Astrocyte (in vitro differentiated cells and primary cell): ENCODE data around the gene ZNF385D. TPM values are rescaled to one million over a fixed set of nuclear protein-coding genes. Genes with fewer than 3 reads are reported as not detected.
"Not testable (repeated sequence)": the region's sequence is repeated elsewhere in the genome, so short reads cannot be mapped to it uniquely, and the experiment has no call there.

Experiments
- DNase-seq: peaks from one replicate; pipeline ENCODE4 v3.0.0-alpha.2; 2010; ENCODE audit warnings: low read depth
- FAIRE-seq: peaks from 2 replicates; lab custom pipeline; 2011; peaks lifted over from hg19 to GRCh38; lab: Jason Lieb, UNC
- H2AFZ ChIP-seq: 2 replicates; pipeline ENCODE4 v1.6.0; 2012; ENCODE audit warnings: low read depth, low read length, inconsistent platforms
- H3K27ac ChIP-seq: 2 replicates; pipeline ENCODE4 v1.5.1; 2011; ENCODE audit warnings: low read depth, low read length, inconsistent platforms
- H3K27me3 ChIP-seq: 2 replicates; pipeline ENCODE4 v1.6.0; 2011; ENCODE audit warnings: low read length, inconsistent platforms; ENCODE audit not compliant: insufficient read depth
- H3K36me3 ChIP-seq: 2 replicates; pipeline ENCODE4 v1.5.1; 2011; ENCODE audit warnings: low read length, inconsistent platforms; ENCODE audit not compliant: insufficient read depth
- H3K4me1 ChIP-seq: 2 replicates; pipeline ENCODE4 v1.5.1; 2011; ENCODE audit warnings: low read length, inconsistent platforms; ENCODE audit not compliant: insufficient read depth
- H3K4me2 ChIP-seq: 2 replicates; pipeline ENCODE4 v1.6.0; 2012; ENCODE audit warnings: low read length, inconsistent platforms
- H3K4me3 ChIP-seq: 2 replicates; pipeline ENCODE4 v1.5.1; 2011; ENCODE audit warnings: low read depth, mild to moderate bottlenecking, low read length, inconsistent platforms; ENCODE audit not compliant: insufficient read depth
- H3K79me2 ChIP-seq: 2 replicates; pipeline ENCODE4 v1.6.0; 2012; ENCODE audit warnings: mild to moderate bottlenecking, low read length, inconsistent platforms; ENCODE audit not compliant: insufficient read depth
- H3K9ac ChIP-seq: 2 replicates; pipeline ENCODE4 v1.6.0; 2012; ENCODE audit warnings: mild to moderate bottlenecking, low read length, inconsistent platforms
- H3K9me3 ChIP-seq: 2 replicates; pipeline ENCODE4 v1.5.1; 2012; ENCODE audit warnings: low read depth, mild to moderate bottlenecking, low read length, inconsistent platforms; ENCODE audit not compliant: insufficient read depth
- H4K20me1 ChIP-seq: 2 replicates; pipeline ENCODE4 v1.6.0; 2012; ENCODE audit warnings: low read length, inconsistent platforms; ENCODE audit not compliant: insufficient read depth
- H3K27ac Mint-ChIP-seq: one replicate; pipeline ENCODE4 v1.8.0; 2021; ENCODE audit warnings: mild to moderate bottlenecking, mixed read lengths; ENCODE audit not compliant: unreplicated experiment
- H3K27me3 Mint-ChIP-seq: one replicate; pipeline ENCODE4 v1.8.0; 2021; ENCODE audit warnings: low read depth, mixed read lengths; ENCODE audit not compliant: unreplicated experiment
- H3K36me3 Mint-ChIP-seq: one replicate; pipeline ENCODE4 v1.8.0; 2021; ENCODE audit warnings: low read depth, mixed read lengths; ENCODE audit not compliant: unreplicated experiment
- H3K4me1 Mint-ChIP-seq: one replicate; pipeline ENCODE4 v1.8.0; 2021; ENCODE audit warnings: low read depth, mixed read lengths; ENCODE audit not compliant: unreplicated experiment
- H3K4me3 Mint-ChIP-seq: one replicate; pipeline ENCODE4 v1.8.0; 2021; ENCODE audit warnings: mild to moderate bottlenecking, moderate library complexity, mixed read lengths; ENCODE audit not compliant: unreplicated experiment
- H3K9me3 Mint-ChIP-seq: one replicate; pipeline ENCODE4 v1.8.0; 2021; ENCODE audit warnings: mild to moderate bottlenecking, mixed read lengths; ENCODE audit not compliant: unreplicated experiment
- CTCF ChIP-seq: IDR thresholded peaks from 2 replicates; pipeline ENCODE4 v1.5.1; 2011; ENCODE audit warnings: low read depth, mild to moderate bottlenecking, inconsistent platforms, low read length, moderate library complexity; ENCODE audit not compliant: insufficient read depth
- EZH2 ChIP-seq: IDR thresholded peaks from 2 replicates; pipeline ENCODE4 v1.6.1; 2012; ENCODE audit warnings: mild to moderate bottlenecking, low read length, inconsistent platforms; ENCODE audit not compliant: insufficient read depth
- total RNA-seq: library from RNA; stranded (reverse); gene quantifications from 2 replicates; pipeline ENCODE4 v1.2.1, GENCODE V29; 2021

ZNF385D gene
- total RNA-seq, 1 donor from 2014 or later, result 7.8 TPM

GRCh38 chr3:21487520-21487919 lies 263.5 kb downstream of the ZNF385D start:
- peaks cover 4% of the 10 kb centered on the region for H3K4me1 ChIP-seq
- no peak overlapping the region for H3K9ac ChIP-seq
- H3K36me3 ChIP-seq, result no peaks in the 10 kb centered on the region
- H3K27ac ChIP-seq, result no peak overlapping the region
- TF ChIP-seq EZH2 (no peak), CTCF (no peak)
- no peak overlapping the region for H3K4me3 Mint-ChIP-seq
- no peak overlapping the region for H2AFZ ChIP-seq
- no peaks in the 10 kb centered on the region for H3K27me3 Mint-ChIP-seq
- H3K9me3 ChIP-seq, result no peaks in the 10 kb centered on the region
- peaks cover 1% of the 10 kb centered on the region for H3K9me3 Mint-ChIP-seq
- H3K4me1 Mint-ChIP-seq, result no peaks in the 10 kb centered on the region
- no peaks in the 10 kb centered on the region for H3K27me3 ChIP-seq
- H4K20me1 ChIP-seq, result no peaks in the 10 kb centered on the region
- no peak overlapping the region for H3K4me3 ChIP-seq
- peak; percentile 26 for FAIRE-seq
- no peak for DNase-seq
- no peaks in the 10 kb centered on the region for H3K36me3 Mint-ChIP-seq
- H3K4me2 ChIP-seq, result no peak overlapping the region
- H3K27ac Mint-ChIP-seq, result no peak overlapping the region
- no peaks in the 10 kb centered on the region for H3K79me2 ChIP-seq

DNA sequence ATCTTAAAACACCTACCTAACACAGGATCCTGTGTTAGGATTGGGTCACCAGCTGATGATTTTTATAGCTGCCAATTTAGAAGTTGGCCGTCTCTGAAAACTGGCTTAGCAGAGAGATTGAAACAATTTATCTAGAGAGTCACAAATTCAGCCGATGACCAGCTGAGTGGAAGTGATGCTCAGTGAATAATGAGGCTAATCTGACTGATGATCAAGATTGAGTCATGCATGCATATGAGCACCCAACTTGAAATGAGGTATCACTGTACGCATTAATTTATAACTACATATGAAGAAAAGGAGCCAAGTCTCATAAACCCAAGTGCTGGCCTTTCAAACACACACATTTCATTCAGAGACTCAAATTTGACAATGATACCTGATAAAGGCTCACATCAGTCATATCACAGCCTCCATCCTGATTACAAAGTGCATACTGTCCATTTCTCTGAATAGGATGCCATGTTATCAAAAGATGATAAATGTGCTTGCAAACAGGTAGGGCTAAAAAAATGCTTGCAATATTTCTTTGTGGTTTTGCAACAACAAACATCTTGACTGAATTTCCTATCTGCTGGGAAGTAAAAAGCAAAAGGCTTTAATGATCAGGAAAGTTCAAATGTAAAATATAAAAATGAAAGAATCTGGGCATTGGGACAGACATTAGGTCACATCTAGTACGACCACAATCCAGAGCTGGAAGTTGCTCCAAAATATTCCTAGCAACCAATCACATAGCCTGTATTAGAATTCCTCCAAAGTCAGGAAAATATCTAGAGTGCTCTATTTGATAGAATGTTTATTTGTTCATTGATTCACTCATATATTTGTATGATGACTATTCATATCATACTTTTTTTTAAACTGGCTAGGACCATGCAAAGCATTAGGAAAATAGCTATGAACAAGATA lies 264.7 kb downstream of the ZNF385D start:
- FAIRE-seq (peak; percentile 90), DNase-seq (peak; percentile 65)
- H3K9ac ChIP-seq, H3K27me3 Mint-ChIP-seq, H3K4me3 Mint-ChIP-seq, H3K4me2 ChIP-seq, H3K9me3 Mint-ChIP-seq, H3K9me3 ChIP-seq, H3K4me3 ChIP-seq, H3K36me3 ChIP-seq, H3K27ac ChIP-seq, H3K36me3 Mint-ChIP-seq, H3K4me1 Mint-ChIP-seq, H3K27ac Mint-ChIP-seq, H3K27me3 ChIP-seq, H3K79me2 ChIP-seq, H3K4me1 ChIP-seq, H2AFZ ChIP-seq, H4K20me1 ChIP-seq: not testable (repeated sequence)

GRCh38 chr3:21484828-21485144 lies 266.2 kb downstream of the ZNF385D start:
- no peaks in the 10 kb centered on the region for H3K36me3 Mint-ChIP-seq
- H3K4me3 Mint-ChIP-seq, result no peak overlapping the region
- Histone ChIP-seq H3K4me3 (no peak overlapping the region), H3K4me2 (no peak overlapping the region), H3K9ac (no peak overlapping the region), H3K4me1 (peaks cover 4% of the 10 kb centered on the region), H4K20me1 (no peaks in the 10 kb centered on the region), H3K36me3 (no peaks in the 10 kb centered on the region), H3K27me3 (no peaks in the 10 kb centered on the region), H3K79me2 (no peaks in the 10 kb centered on the region), H2AFZ (no peak overlapping the region), H3K9me3 (no peaks in the 10 kb centered on the region), H3K27ac (no peak overlapping the region)
- peaks cover 1% of the 10 kb centered on the region for H3K9me3 Mint-ChIP-seq
- no peaks in the 10 kb centered on the region for H3K4me1 Mint-ChIP-seq
- no peak overlapping the region for H3K27ac Mint-ChIP-seq
- FAIRE-seq (no peak), DNase-seq (no peak)
- TF ChIP-seq EZH2 (no peak), CTCF (no peak)
- H3K27me3 Mint-ChIP-seq, result no peaks in the 10 kb centered on the region
